Measurements from ENCODE around the gene NCAM2.

The NCAM2 gene

DNA sequence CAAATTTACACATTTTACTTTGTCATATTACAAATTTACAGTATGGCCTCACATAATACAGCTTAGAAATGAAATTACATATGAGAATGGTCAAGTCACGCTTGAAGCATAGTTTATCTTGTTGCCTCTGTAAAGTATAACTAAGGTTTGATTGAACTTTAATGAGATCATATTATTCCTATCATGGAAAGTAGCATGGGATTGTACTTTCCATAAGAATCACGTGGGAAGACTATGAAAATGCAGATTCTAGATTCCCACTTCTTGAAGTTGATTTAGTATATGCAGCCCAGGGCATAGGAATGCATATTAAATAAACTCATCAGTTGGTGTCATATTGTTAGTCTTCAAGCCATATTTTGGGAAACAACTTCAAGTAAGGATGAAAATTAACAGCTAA lies 342.8 kb downstream of the NCAM2 start:
- TF ChIP-seq, protein P1, sequence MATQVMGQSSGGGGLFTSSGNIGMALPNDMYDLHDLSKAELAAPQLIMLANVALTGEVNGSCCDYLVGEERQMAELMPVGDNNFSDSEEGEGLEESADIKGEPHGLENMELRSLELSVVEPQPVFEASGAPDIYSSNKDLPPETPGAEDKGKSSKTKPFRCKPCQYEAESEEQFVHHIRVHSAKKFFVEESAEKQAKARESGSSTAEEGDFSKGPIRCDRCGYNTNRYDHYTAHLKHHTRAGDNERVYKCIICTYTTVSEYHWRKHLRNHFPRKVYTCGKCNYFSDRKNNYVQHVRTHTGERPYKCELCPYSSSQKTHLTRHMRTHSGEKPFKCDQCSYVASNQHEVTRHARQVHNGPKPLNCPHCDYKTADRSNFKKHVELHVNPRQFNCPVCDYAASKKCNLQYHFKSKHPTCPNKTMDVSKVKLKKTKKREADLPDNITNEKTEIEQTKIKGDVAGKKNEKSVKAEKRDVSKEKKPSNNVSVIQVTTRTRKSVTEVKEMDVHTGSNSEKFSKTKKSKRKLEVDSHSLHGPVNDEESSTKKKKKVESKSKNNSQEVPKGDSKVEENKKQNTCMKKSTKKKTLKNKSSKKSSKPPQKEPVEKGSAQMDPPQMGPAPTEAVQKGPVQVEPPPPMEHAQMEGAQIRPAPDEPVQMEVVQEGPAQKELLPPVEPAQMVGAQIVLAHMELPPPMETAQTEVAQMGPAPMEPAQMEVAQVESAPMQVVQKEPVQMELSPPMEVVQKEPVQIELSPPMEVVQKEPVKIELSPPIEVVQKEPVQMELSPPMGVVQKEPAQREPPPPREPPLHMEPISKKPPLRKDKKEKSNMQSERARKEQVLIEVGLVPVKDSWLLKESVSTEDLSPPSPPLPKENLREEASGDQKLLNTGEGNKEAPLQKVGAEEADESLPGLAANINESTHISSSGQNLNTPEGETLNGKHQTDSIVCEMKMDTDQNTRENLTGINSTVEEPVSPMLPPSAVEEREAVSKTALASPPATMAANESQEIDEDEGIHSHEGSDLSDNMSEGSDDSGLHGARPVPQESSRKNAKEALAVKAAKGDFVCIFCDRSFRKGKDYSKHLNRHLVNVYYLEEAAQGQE (IDR thresholded peaks at IDR 0.05; ENCODE audit: low read depth): no peak
- TF ChIP-seq EGR1 (IDR thresholded peaks at IDR 0.05) (no peak), FOXM1 (IDR thresholded peaks at IDR 0.05; ENCODE audit: borderline replicate concordance, low read depth) (no peak), NFIC (IDR thresholded peaks at IDR 0.05) (no peak), TAF1 (IDR thresholded peaks at IDR 0.05; ENCODE audit: low read depth) (no peak)
- TF ChIP-seq, protein P2, sequence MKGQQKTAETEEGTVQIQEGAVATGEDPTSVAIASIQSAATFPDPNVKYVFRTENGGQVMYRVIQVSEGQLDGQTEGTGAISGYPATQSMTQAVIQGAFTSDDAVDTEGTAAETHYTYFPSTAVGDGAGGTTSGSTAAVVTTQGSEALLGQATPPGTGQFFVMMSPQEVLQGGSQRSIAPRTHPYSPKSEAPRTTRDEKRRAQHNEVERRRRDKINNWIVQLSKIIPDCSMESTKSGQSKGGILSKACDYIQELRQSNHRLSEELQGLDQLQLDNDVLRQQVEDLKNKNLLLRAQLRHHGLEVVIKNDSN (IDR thresholded peaks at IDR 0.05): no peak

DNA sequence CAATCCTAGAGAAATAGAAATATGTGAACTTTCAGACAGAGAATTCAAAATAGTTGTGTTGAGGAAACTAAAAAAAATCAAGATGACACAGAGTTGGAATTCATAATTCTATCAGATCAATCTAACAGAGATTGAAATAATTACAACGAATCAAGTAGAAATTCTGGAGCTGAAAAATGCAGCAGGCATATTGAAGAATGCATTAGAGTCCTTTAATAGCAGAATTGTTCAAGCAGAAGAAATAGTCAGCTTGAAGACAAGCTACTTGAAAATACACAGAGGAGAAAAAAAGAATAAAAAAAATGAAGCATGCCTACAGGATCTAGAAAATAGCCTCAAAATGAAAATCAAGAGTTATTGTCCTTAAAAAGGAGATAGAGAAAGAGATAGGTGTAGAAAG lies 347.1 kb downstream of the NCAM2 start:
- TF ChIP-seq EGR1 (IDR thresholded peaks at IDR 0.05): no peak

DNA sequence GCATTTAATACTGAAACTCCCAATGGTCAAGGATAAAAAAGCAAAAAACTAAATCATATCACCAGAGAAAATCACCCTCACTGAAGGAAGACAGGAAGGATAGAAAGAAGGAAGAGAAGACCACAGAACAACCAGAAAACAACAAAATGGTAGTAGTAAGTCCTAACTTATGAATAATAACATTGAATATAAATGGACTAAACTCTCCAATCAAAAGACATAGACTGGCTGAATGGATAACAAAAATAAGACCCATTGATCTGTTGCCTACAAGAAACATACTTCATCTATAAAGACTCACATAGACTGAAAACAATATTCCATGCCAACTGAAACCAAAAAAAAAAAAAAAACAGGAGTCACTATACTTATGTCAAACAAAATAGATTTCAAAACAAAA lies 347.7 kb downstream of the NCAM2 start:
- TF ChIP-seq, protein P1 (IDR thresholded peaks at IDR 0.05; ENCODE audit: low read depth): no peak
- TF ChIP-seq ZBTB7A (IDR thresholded peaks at IDR 0.05; ENCODE audit: low read depth): no peak
- TF ChIP-seq, protein P2 (IDR thresholded peaks at IDR 0.05): no peak
- TF ChIP-seq CREB1 (IDR thresholded peaks at IDR 0.05; ENCODE audit: low read depth): no peak
- TF ChIP-seq EGR1 (IDR thresholded peaks at IDR 0.05): no peak
- no peak for TF ChIP-seq FOXM1 (IDR thresholded peaks at IDR 0.05; ENCODE audit: borderline replicate concordance, low read depth)
- TF ChIP-seq EP300 (IDR thresholded peaks at IDR 0.05; ENCODE audit: borderline replicate concordance): no peak
- TF ChIP-seq NFIC (IDR thresholded peaks at IDR 0.05): no peak
- TF ChIP-seq RAD21 (IDR thresholded peaks at IDR 0.05; ENCODE audit: low read depth): no peak
- TF ChIP-seq, protein P3, sequence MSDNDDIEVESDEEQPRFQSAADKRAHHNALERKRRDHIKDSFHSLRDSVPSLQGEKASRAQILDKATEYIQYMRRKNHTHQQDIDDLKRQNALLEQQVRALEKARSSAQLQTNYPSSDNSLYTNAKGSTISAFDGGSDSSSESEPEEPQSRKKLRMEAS (IDR thresholded peaks at IDR 0.05): no peak
- no peak for TF ChIP-seq TCF12 (IDR thresholded peaks at IDR 0.05; ENCODE audit: low read depth)
- TF ChIP-seq CEBPB (IDR thresholded peaks at IDR 0.05): no peak
- TF ChIP-seq YY1 (IDR thresholded peaks at IDR 0.05; ENCODE audit: low read depth): no peak
- no peak for TF ChIP-seq TEAD4 (IDR thresholded peaks at IDR 0.05)

DNA sequence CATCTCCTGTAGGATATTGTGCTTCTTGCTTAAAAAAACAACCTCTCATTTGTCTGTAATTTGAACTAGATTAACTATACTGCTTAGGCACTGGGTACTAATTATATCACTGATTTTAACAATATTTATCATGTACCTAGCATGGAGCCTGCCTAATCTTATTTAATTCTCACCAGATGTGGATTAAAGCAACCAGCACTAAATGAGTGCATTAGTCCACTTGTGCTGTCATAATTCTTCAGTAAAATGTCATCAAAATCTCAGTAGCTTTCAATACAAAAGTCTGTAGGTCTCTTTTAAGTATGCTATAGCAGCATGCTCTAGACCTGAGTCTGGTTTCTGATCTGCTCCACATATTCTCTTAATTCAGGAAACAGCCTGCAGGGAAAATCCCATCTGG lies 368.1 kb downstream of the NCAM2 start:
- TF ChIP-seq CREB1 (IDR thresholded peaks at IDR 0.05; ENCODE audit: low read depth): no peak

DNA sequence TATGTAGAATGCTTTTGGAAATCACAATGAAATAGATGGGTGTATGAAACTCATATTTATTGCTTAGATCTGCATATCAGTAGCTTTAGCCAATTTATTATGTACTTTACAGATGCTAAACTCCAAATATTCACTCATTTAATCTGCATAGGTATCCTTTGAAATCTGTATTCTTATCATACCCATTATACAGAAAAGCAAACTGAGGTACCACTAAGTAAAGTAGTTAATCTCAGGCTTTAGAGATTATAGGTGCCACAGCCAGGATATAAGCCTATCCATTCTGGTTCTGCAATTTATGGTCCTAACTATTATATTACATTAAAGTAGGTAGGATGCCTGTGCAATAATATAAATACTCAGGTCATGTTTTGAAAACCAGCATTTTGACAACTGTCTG lies 369.4 kb downstream of the NCAM2 start:
- no peak for TF ChIP-seq YY1 (IDR thresholded peaks at IDR 0.05; ENCODE audit: low read depth)
- TF ChIP-seq, protein P2 (IDR thresholded peaks at IDR 0.05): no peak
- TF ChIP-seq NFIC (IDR thresholded peaks at IDR 0.05): no peak
- no peak for TF ChIP-seq EP300 (IDR thresholded peaks at IDR 0.05; ENCODE audit: borderline replicate concordance)

DNA sequence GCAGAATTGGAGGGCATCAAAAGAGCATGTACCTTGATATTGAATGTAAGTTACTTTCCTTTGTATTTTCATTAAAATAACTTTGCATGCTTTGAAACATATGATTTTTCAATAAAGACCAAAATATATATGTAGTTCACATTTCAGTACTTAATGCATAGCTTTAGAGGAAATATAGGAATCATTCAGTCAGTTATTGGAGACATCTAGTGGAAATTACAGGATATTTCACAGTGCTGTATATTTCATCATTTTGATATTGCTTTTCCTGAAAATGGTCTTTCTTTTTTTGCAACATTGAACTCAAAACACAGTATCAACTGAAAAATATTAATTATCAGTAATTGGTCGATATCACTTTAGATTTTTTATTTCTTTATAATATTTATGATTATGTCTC lies 375.8 kb downstream of the NCAM2 start:
- TF ChIP-seq NFIC (IDR thresholded peaks at IDR 0.05) (no peak), CEBPB (IDR thresholded peaks at IDR 0.05) (no peak), YY1 (IDR thresholded peaks at IDR 0.05; ENCODE audit: low read depth) (no peak), TCF12 (IDR thresholded peaks at IDR 0.05; ENCODE audit: low read depth) (no peak), RAD21 (IDR thresholded peaks at IDR 0.05; ENCODE audit: low read depth) (no peak; the same call in 1 of the 2 replicates), TEAD4 (IDR thresholded peaks at IDR 0.05) (no peak), CREB1 (IDR thresholded peaks at IDR 0.05; ENCODE audit: low read depth) (no peak), ZBTB7A (IDR thresholded peaks at IDR 0.05; ENCODE audit: low read depth) (no peak), FOXM1 (IDR thresholded peaks at IDR 0.05; ENCODE audit: borderline replicate concordance, low read depth) (no peak), EP300 (IDR thresholded peaks at IDR 0.05; ENCODE audit: borderline replicate concordance) (no peak), EGR1 (IDR thresholded peaks at IDR 0.05) (no peak), TAF1 (IDR thresholded peaks at IDR 0.05; ENCODE audit: low read depth) (no peak)
- TF ChIP-seq, protein P2 (IDR thresholded peaks at IDR 0.05): no peak
- TF ChIP-seq, protein P3 (IDR thresholded peaks at IDR 0.05): no peak
- TF ChIP-seq, protein P1 (IDR thresholded peaks at IDR 0.05; ENCODE audit: low read depth): no peak
